Neural progenitor cell (in vitro differentiated cells): ENCODE data around the gene PSENEN. TPM values are rescaled to one million over a fixed set of nuclear protein-coding genes. Genes with fewer than 3 reads are reported as not detected.

Experiments used
- DNase-seq: peaks from one replicate; pipeline ENCODE4 v3.0.0-alpha.2; 2016; ENCODE audit warnings: low spot score
- H2AFZ ChIP-seq: fragments of 200-600 bp; sonication (generic); replicated peaks from 2 replicates; pipeline ENCODE4 v1.6.1; 2016; ENCODE audit warnings: antibody characterized with exemption
- H3F3A ChIP-seq: fragments of 200-600 bp; sonication (generic); 2 replicates; pipeline ENCODE4 v1.6.1; 2016; ENCODE audit warnings: antibody characterized with exemption, low read depth
- H3K27ac ChIP-seq: fragments of 200-600 bp; sonication (generic); 2 replicates; pipeline ENCODE4 v1.5.1; 2016; ENCODE audit warnings: mild to moderate bottlenecking
- H3K27me3 ChIP-seq: fragments of 200-600 bp; sonication (generic); 2 replicates; pipeline ENCODE4 v1.6.1; 2016; ENCODE audit warnings: mild to moderate bottlenecking, moderate library complexity
- H3K36me3 ChIP-seq: fragments of 200-600 bp; sonication (generic); 2 replicates; pipeline ENCODE4 v1.5.1; 2016
- H3K4me1 ChIP-seq: fragments of 200-600 bp; sonication (generic); 2 replicates; pipeline ENCODE4 v1.6.1; 2016; ENCODE audit warnings: mixed run types
- H3K4me2 ChIP-seq: fragments of 200-600 bp; sonication (generic); 2 replicates; pipeline ENCODE4 v1.6.1; 2016
- H3K4me3 ChIP-seq: fragments of 200-600 bp; sonication (generic); 2 replicates; pipeline ENCODE4 v1.5.1; 2016
- H3K79me2 ChIP-seq: fragments of 200-600 bp; sonication (generic); 2 replicates; pipeline ENCODE4 v1.6.1; 2016; ENCODE audit warnings: low read depth
- H3K9ac ChIP-seq: fragments of 200-600 bp; sonication (generic); 2 replicates; pipeline ENCODE4 v1.6.1; 2016
- H3K9me3 ChIP-seq: fragments of 200-600 bp; sonication (generic); 2 replicates; pipeline ENCODE4 v1.5.1; 2016; ENCODE audit warnings: low read depth
- H4K20me1 ChIP-seq: fragments of 200-600 bp; sonication (generic); 2 replicates; pipeline ENCODE4 v1.6.1; 2016; ENCODE audit warnings: low read depth
- H3K27ac Mint-ChIP-seq: 3 replicates; pipeline ENCODE4 v1.8.0; 2021; ENCODE audit warnings: mixed read lengths
- H3K27me3 Mint-ChIP-seq: 2 replicates; pipeline ENCODE4 v1.8.0; 2022; ENCODE audit warnings: low read depth, mild to moderate bottlenecking, inconsistent platforms, moderate library complexity, mixed read lengths; ENCODE audit not compliant: insufficient read depth
- H3K36me3 Mint-ChIP-seq: 3 replicates; pipeline ENCODE4 v1.8.0; 2021; ENCODE audit warnings: mixed read lengths
- H3K4me1 Mint-ChIP-seq: 3 replicates; pipeline ENCODE4 v1.8.0; 2021; ENCODE audit warnings: mixed read lengths
- H3K4me3 Mint-ChIP-seq: 3 replicates; pipeline ENCODE4 v1.8.0; 2021; ENCODE audit warnings: mild to moderate bottlenecking, moderate library complexity, mixed read lengths
- H3K9me3 Mint-ChIP-seq: 3 replicates; pipeline ENCODE4 v1.8.0; 2020; ENCODE audit warnings: mixed read lengths
- CTCF ChIP-seq: fragments of 200-600 bp; sonication (generic); IDR thresholded peaks from 2 replicates; pipeline ENCODE4 v1.5.1; 2017; ENCODE audit warnings: antibody characterized with exemption, mild to moderate bottlenecking
- EZH2 ChIP-seq: fragments of 200-600 bp; sonication (generic); IDR thresholded peaks from 2 replicates; pipeline ENCODE4 v1.6.1; 2017; ENCODE audit warnings: antibody characterized with exemption, mild to moderate bottlenecking, moderate library complexity
- EZH2phosphoT487 ChIP-seq: fragments of 200-600 bp; sonication (generic); IDR thresholded peaks from 2 replicates; pipeline ENCODE4 v1.6.1; 2017; ENCODE audit warnings: antibody characterized with exemption
- total RNA-seq: library from RNA; depleted of rRNA; stranded (reverse); fragments of >200 nt; gene quantifications from 2 replicates; pipeline ENCODE4 v1.2.3, GENCODE V29; 2015; ENCODE audit warnings: low replicate concordance

The PSENEN gene
- total RNA-seq, 1 donor from 2014 or later = 10.9 TPM

- Histone ChIP-seq H3K4me2 (peak overlapping the region; percentile 80), H3K9ac (no peak overlapping the region), H3K9me3 (no peaks in the 10 kb centered on the region), H3K27ac (no peak overlapping the region), H3K4me3 (peak overlapping the region; percentile 55), H3K79me2 (no peaks in the 10 kb centered on the region), H4K20me1 (no peaks in the 10 kb centered on the region), H2AFZ (peak overlapping the region; percentile 92), H3K27me3 (peaks cover 29% of the 10 kb centered on the region), H3F3A (peaks cover 2% of the 10 kb centered on the region), H3K36me3 (no peaks in the 10 kb centered on the region), H3K4me1 (no peaks in the 10 kb centered on the region)
- Mint-ChIP-seq H3K27me3 (no peaks in the 10 kb centered on the region), H3K9me3 (peaks cover 2% of the 10 kb centered on the region), H3K4me1 (peaks cover 4% of the 10 kb centered on the region), H3K27ac (peak overlapping the region; percentile 95), H3K36me3 (no peaks in the 10 kb centered on the region), H3K4me3 (peak overlapping the region; percentile 96)
- TF ChIP-seq CTCF (no peak), EZH2 (no peak), EZH2phosphoT487 (no peak)
- DNase-seq = peak; percentile 99
Observed at GRCh38 chr19:35702223-35703012, 43.0 kb upstream of the PSENEN start.

- no peak overlapping the region for H3K27ac ChIP-seq
- H3K4me3 Mint-ChIP-seq = peak overlapping the region; percentile 96
- no peak overlapping the region for H3K4me3 ChIP-seq
- H3K4me1 ChIP-seq = no peaks in the 10 kb centered on the region
- H3K9me3 ChIP-seq = no peaks in the 10 kb centered on the region
- TF ChIP-seq CTCF = no peak
- no peak overlapping the region for H3K27ac Mint-ChIP-seq
- H3K4me1 Mint-ChIP-seq = peaks cover 4% of the 10 kb centered on the region
- no peaks in the 10 kb centered on the region for H3K36me3 ChIP-seq
- no peaks in the 10 kb centered on the region for H3K36me3 Mint-ChIP-seq
- H4K20me1 ChIP-seq = no peaks in the 10 kb centered on the region
- H3K27me3 Mint-ChIP-seq = peaks cover 2% of the 10 kb centered on the region
- H3K9me3 Mint-ChIP-seq = peaks cover 2% of the 10 kb centered on the region
- H3K27me3 ChIP-seq = peaks cover 29% of the 10 kb centered on the region
- H3K79me2 ChIP-seq = no peaks in the 10 kb centered on the region
- no peak for DNase-seq
- no peak overlapping the region for H3K9ac ChIP-seq
- H2AFZ ChIP-seq = no peak overlapping the region
- H3K4me2 ChIP-seq = no peak overlapping the region
- H3F3A ChIP-seq = peaks cover 2% of the 10 kb centered on the region
Observed at GRCh38 chr19:35703343-35703742, 42.1 kb upstream of the PSENEN start.

- no peaks in the 10 kb centered on the region for H3K9me3 ChIP-seq
- H2AFZ ChIP-seq = no peak within 1 kb of the TSS
- H3K4me3 Mint-ChIP-seq = peak within 1 kb of the TSS; percentile 96
- peaks cover 2% of the 10 kb centered on the region for H3K9me3 Mint-ChIP-seq
- H3K4me1 ChIP-seq = no peaks in the 10 kb centered on the region
- no peak within 1 kb of the TSS for H3K27ac Mint-ChIP-seq
- H3K4me3 ChIP-seq = no peak within 1 kb of the TSS
- no peak within 1 kb of the TSS for H3K27ac ChIP-seq
- DNase-seq = peak; percentile 80
- TF ChIP-seq EZH2 (no peak), CTCF (no peak), EZH2phosphoT487 (no peak)
- peaks cover 4% of the 10 kb centered on the region for H3K4me1 Mint-ChIP-seq
- H3K36me3 Mint-ChIP-seq = no peaks in the 10 kb centered on the region
- H3K79me2 ChIP-seq = no peaks in the 10 kb centered on the region
- no peak within 1 kb of the TSS for H3K4me2 ChIP-seq
- H4K20me1 ChIP-seq = no peaks in the 10 kb centered on the region
- H3K27me3 Mint-ChIP-seq = peaks cover 2% of the 10 kb centered on the region
- H3K9ac ChIP-seq = no peak within 1 kb of the TSS
- peaks cover 2% of the 10 kb centered on the region for H3F3A ChIP-seq
- peaks cover 29% of the 10 kb centered on the region for H3K27me3 ChIP-seq
- no peaks in the 10 kb centered on the region for H3K36me3 ChIP-seq
Observed at GRCh38 chr19:35704218-35704617, 41.2 kb upstream of the PSENEN start, which contains the start of gene ZBTB32. ZBTB32 (plus strand) TSS chr19:35704558; CDS start chr19:35714627, 10,069 bp downstream.
